SK-N-MC (cell line): ENCODE measurements around the gene FKBP8.

Experiments
- EZH2 ChIP-seq: fragments of 200-600 bp; sonication (generic); IDR thresholded peaks from one replicate; pipeline ENCODE4 v1.6.1; 2017; ENCODE audit warnings: antibody characterized with exemption
- POLR2AphosphoS5 ChIP-seq: IDR thresholded peaks from 2 replicates; pipeline ENCODE4 v1.6.1; 2012; ENCODE audit warnings: mild to moderate bottlenecking, low read depth, low read length, borderline replicate concordance

- TF ChIP-seq POLR2AphosphoS5, result no peak
- no peak for TF ChIP-seq EZH2
Measured at GRCh38 chr19:18502246-18502637, 41.1 kb downstream of the FKBP8 start.
